Activated CD8-positive, alpha-beta memory T cell treated with anti-CD3 and anti-CD28 coated beads, Interleukin-2, amount 10 ng/mL, durations not matched to agents 7 days and 5 days (primary cell): ENCODE results near the gene CDA. TPM values are rescaled to one million over a fixed set of nuclear protein-coding genes. Genes with fewer than 3 reads are reported as not detected.

ENCODE experiments used
- ATAC-seq: fragments of 150-1000 bp; cut with Tn5 transposase; one replicate; pipeline ENCODE4 v1.10.0; 2021; ENCODE audit warnings: moderate library complexity
- CTCF ChIA-PET: fragments of 350-600 bp; sonication (Branson Sonifier 250); formaldehyde crosslinking; loops from one replicate; lab custom pipeline; 2021; ENCODE audit warnings: antibody characterized with exemption; lab: Charles Lee
- DNase-seq: peaks from one replicate; pipeline ENCODE4 v3.0.0-alpha.2; 2020
- H3K27ac Mint-ChIP-seq: one replicate; pipeline ENCODE4 v1.8.0; 2021; ENCODE audit warnings: mild to moderate bottlenecking, mixed read lengths
- H3K27me3 Mint-ChIP-seq: one replicate; pipeline ENCODE4 v1.8.0; 2021; ENCODE audit warnings: mixed read lengths
- H3K36me3 Mint-ChIP-seq: one replicate; pipeline ENCODE4 v1.8.0; 2021; ENCODE audit warnings: mild to moderate bottlenecking, mixed read lengths
- H3K4me1 Mint-ChIP-seq: one replicate; pipeline ENCODE4 v1.8.0; 2021; ENCODE audit warnings: mixed read lengths
- H3K4me3 Mint-ChIP-seq: one replicate; pipeline ENCODE4 v1.8.0; 2021; ENCODE audit warnings: mild to moderate bottlenecking, moderate library complexity, mixed read lengths
- H3K9me3 Mint-ChIP-seq: one replicate; pipeline ENCODE4 v1.8.0; 2022; ENCODE audit warnings: low read depth, mixed read lengths
- total RNA-seq, 2 experiments: library from RNA; stranded (reverse); gene quantifications; one replicate each; pipeline ENCODE4 v1.2.3, GENCODE V29; 2021

Gene CDA
- total RNA-seq, 2 experiments from 2014 or later, result not detected

DNA sequence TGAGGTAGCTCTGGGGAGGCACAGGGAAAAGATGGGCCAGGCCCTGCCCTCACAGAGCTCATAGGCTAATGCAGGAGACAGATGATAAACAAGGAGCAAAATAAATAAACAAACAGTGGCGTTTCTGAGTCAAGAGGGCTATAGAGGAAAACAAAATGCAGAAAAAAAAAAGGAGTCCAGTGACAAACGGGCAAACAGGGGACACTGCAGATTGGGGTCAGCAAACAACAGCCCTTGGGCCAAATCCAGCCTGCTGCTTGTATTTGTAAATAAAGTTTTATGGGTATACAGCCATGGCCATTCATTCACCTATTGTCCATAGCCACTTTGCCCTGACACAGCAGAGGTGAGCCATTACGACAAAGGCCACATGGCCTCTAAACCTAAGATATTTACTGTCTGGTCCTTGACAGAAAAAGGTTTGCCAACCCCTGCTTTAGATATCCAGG, 25.3 kb downstream of the CDA start:
- H3K27me3 Mint-ChIP-seq, result peaks cover 13% of the 10 kb centered on the region
- no peaks in the 10 kb centered on the region for H3K4me1 Mint-ChIP-seq
- H3K4me3 Mint-ChIP-seq, result no peak overlapping the region
- no peak for DNase-seq
- no peak overlapping the region for H3K27ac Mint-ChIP-seq
- H3K36me3 Mint-ChIP-seq, result no peaks in the 10 kb centered on the region
- no peak for ATAC-seq
- no peaks in the 10 kb centered on the region for H3K9me3 Mint-ChIP-seq
- CTCF ChIA-PET, result no interaction called here

DNA sequence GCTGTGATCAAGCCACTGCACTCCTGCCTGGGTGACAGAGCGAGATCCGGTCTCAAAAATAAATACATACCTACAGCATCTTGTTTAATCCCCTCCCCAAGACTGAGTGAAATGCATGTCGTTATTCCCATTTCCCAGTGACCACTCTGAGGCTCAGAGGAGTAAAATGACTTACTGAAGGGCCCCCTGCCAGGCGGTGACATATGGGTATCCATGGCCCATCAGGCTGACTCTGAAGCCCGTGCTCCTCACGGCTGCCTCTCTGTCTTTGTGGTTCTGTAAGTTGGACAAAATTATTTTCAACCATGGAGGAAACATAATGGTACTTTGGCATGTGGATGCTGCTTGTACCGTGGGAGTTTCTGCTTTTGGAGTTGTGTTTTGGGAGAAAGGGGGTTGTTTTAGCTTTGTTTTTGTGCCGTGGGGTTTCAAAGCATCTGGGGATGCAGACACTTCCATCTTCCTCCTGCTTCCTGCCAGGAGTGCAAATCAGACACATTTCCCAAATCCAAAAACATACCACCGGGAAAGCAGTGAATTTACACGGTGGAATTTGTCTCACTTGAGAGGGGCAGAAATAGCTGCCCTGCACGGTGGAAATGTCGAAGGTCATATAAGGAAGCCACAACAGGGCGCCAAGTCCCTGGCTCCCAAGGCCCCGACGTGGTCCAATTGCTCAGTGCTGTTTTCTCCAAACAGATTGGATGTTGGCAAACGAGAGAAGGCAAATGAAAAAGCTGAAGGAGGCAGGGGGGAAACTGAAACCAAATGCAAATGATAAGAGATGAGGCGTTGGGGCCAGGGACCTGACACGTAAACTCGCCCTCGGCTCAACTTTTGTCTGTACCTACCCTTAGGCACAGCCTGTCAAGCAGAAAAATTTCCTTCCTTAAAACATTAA, 27.3 kb downstream of the CDA start:
- no peak overlapping the region for H3K27ac Mint-ChIP-seq
- no peaks in the 10 kb centered on the region for H3K9me3 Mint-ChIP-seq
- no peaks in the 10 kb centered on the region for H3K36me3 Mint-ChIP-seq
- no peak for DNase-seq
- no peaks in the 10 kb centered on the region for H3K4me1 Mint-ChIP-seq
- no peak for ATAC-seq
- CTCF ChIA-PET, result no interaction called here
- no peak overlapping the region for H3K4me3 Mint-ChIP-seq
- H3K27me3 Mint-ChIP-seq, result peaks cover 13% of the 10 kb centered on the region

DNA sequence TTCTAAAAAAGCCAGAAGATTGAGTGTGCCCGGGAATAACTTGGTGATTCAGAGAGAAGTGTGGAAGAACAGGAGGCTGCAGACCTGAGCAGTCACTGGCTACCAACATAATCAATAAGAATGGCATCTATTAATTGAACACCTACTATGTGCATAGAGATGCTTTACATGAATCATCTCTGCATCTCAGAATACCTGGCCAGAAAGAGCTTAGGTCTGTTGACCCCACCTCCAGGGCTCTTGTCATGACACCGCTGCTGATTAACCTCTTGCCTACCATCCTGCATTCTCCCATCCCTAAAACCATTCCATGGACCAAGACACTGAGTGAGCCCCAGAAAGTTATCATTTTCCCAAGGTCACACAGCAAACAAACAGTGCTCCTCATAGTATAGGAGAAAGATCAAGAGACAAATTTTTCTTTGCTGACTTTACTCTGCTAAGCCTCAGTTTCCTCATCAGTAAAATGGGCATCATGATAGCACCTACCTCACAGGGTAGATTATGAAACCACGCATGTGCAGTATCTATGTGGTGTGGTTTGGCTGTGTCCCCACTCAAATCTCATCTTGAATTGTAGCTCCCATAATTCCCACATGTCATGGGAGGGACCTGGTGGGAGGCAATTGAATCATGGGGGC, 28.1 kb downstream of the CDA start:
- no peak for DNase-seq
- no peak for ATAC-seq
- H3K4me3 Mint-ChIP-seq, result no peak overlapping the region
- CTCF ChIA-PET, result no interaction called here
- no peak overlapping the region for H3K27ac Mint-ChIP-seq
- no peaks in the 10 kb centered on the region for H3K9me3 Mint-ChIP-seq
- no peaks in the 10 kb centered on the region for H3K36me3 Mint-ChIP-seq
- H3K27me3 Mint-ChIP-seq, result peaks cover 12% of the 10 kb centered on the region
- no peaks in the 10 kb centered on the region for H3K4me1 Mint-ChIP-seq

DNA sequence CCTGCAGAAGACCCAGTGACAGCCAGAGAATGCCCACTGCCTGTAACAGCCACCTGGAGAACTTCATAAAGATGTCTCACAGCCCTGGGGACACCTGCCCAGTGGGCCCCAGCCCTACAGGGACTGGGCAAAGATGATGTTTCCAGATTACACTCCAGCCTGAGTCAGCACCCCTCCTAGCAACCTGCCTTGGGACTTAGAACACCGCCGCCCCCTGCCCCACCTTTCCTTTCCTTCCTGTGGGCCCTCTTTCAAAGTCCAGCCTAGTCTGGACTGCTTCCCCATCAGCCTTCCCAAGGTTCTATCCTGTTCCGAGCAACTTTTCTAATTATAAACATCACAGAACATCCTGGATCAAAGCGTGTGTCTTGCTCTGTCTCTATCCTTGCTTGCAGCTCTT, 29.7 kb downstream of the CDA start:
- DNase-seq (no peak), ATAC-seq (no peak)
- no peak overlapping the region for H3K4me3 Mint-ChIP-seq
- H3K4me1 Mint-ChIP-seq, result no peaks in the 10 kb centered on the region
- H3K27ac Mint-ChIP-seq, result no peak overlapping the region
- H3K36me3 Mint-ChIP-seq, result no peaks in the 10 kb centered on the region
- peaks cover 13% of the 10 kb centered on the region for H3K27me3 Mint-ChIP-seq
- CTCF ChIA-PET, result interaction anchor here (1.1 to 1.3 kb wide), 2 partner anchors 12 to 15 kb away, joined by 3 read pairs; no protein-coding TSS in a partner anchor
- no peaks in the 10 kb centered on the region for H3K9me3 Mint-ChIP-seq

DNA sequence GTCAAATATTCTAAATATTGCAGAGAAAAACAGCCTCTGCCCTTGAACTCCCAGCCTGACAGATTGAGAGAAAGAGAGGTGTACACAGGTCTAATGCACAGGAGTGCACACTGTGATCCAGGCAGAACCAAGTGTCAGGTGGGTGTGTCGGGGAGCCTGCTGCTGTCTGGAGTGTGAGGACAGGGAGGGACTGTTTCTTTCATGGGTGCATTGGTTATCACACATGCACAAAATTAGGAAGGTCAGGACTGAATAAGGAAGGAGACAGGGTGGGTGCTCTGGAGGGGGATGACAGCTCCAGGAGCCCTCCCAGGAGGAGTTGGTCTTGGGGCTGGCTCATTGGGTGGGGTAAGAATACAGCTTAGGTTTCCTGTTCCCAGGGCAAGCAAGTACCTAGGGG, 31.1 kb downstream of the CDA start:
- no peaks in the 10 kb centered on the region for H3K4me1 Mint-ChIP-seq
- H3K27me3 Mint-ChIP-seq, result peaks cover 14% of the 10 kb centered on the region
- DNase-seq, result no peak
- CTCF ChIA-PET, result interaction anchor here (1.3 kb wide), 1 partner anchor 10 kb away, joined by 3 read pairs; no protein-coding TSS in a partner anchor
- no peak overlapping the region for H3K4me3 Mint-ChIP-seq
- H3K36me3 Mint-ChIP-seq, result no peaks in the 10 kb centered on the region
- H3K27ac Mint-ChIP-seq, result no peak overlapping the region
- no peak for ATAC-seq
- no peaks in the 10 kb centered on the region for H3K9me3 Mint-ChIP-seq

DNA sequence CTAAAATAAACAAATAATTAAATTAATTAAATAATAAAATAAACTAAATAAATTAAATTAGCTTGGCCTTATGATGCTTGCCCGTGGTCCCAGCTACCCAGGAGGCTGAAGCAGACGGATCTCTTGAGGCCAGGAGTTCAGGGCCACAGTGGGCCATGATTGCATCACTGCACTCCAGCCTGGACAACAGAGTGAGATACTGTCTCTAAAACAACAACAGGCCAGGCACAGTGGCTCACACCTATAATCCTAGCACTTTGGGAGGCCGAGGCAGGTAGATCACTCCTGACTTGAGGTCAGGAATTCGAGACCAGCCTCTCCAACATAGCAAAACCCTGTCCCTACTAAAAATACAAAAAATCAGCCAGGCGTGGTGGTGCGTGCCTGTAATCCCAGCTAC, 32.1 kb downstream of the CDA start:
- H3K9me3 Mint-ChIP-seq, result no peaks in the 10 kb centered on the region
- peaks cover 18% of the 10 kb centered on the region for H3K27me3 Mint-ChIP-seq
- no peaks in the 10 kb centered on the region for H3K36me3 Mint-ChIP-seq
- no peak overlapping the region for H3K4me3 Mint-ChIP-seq
- ATAC-seq, result no peak
- CTCF ChIA-PET, result interaction anchor here (2.3 kb wide), 1 partner anchor 12 kb away, joined by 8 read pairs; the partner anchor contains the start of gene PINK1
- no peaks in the 10 kb centered on the region for H3K4me1 Mint-ChIP-seq
- H3K27ac Mint-ChIP-seq, result no peak overlapping the region
- DNase-seq, result no peak

DNA sequence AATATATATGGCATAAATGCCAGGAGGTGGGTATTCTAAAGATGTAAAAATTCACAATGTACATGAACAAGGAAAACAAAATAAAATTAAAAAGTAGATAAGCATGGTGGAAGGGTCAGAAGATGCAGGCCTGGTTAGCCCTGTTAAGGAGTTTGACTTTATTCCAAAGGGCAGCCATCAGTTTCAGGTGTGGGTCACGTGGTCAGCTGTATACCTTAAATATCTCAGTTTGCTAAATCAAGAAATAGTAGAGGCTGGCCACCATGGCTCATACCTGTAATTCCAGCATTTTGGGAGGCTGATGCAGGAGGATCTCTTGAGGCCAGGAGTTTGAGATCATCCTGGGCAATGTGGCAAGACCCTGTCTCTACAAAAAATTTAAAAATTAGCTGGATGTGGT, 35.8 kb downstream of the CDA start:
- CTCF ChIA-PET, result interaction anchor here (1.4 kb wide), 1 partner anchor 50 kb away, joined by 3 read pairs; no protein-coding TSS in a partner anchor
- ATAC-seq, result no peak
- Mint-ChIP-seq H3K4me1 (no peaks in the 10 kb centered on the region), H3K27ac (no peak overlapping the region), H3K27me3 (peaks cover 26% of the 10 kb centered on the region), H3K36me3 (no peaks in the 10 kb centered on the region), H3K9me3 (peaks cover 2% of the 10 kb centered on the region), H3K4me3 (no peak overlapping the region)
- no peak for DNase-seq

DNA sequence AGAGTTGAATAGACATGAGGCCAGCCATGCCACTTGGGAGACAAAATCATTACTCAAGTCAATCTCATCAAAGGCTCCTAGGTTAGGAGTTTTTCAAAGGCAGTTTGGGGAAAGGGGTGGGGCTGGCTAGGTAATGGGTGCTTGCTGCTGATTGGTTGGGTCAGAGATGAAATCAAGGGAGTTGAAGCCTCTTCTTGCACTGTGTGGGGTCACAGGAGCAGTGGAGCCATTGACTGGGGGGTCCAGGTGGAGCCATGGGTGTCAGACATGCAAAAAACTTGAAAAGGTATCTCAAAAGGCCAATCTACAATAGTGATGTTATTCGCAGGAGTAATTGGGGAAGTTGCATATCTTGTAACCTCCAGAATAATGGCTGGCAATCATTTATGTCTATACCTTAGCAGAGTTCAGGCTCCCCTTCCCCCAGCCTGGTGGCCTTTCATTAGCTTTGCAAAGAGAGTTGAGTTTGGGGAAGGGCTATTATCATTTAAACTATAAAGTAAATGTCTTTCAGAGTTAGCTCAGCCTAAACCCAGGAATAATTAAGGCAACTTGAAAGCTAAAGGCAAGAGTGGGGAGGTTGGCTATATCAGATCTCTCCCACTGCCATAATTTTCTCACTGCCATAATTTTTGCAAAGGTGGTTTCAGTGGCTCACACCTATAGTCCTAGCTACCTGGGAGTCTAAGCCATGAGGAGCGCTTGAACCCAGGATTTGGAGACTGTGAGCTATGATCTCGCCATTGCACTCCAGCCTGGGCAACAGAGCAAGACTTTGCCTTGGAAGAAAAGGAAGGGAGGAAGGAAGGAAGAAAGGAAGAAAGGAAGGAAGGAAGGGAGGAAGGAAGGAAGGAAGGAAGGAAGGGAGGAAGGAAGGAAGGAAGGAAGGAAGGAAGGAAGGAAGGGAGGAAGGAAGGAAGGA, 36.5 kb downstream of the CDA start:
- H3K4me3 Mint-ChIP-seq, result no peak overlapping the region
- H3K9me3 Mint-ChIP-seq, result peaks cover 2% of the 10 kb centered on the region
- H3K27me3 Mint-ChIP-seq, result peaks cover 26% of the 10 kb centered on the region
- CTCF ChIA-PET, result interaction anchor here (1.0 to 1.4 kb wide), 2 partner anchors 9 to 51 kb away, joined by 3 read pairs; no protein-coding TSS in a partner anchor
- H3K36me3 Mint-ChIP-seq, result no peaks in the 10 kb centered on the region
- H3K27ac Mint-ChIP-seq, result no peak overlapping the region
- no peak for ATAC-seq
- no peaks in the 10 kb centered on the region for H3K4me1 Mint-ChIP-seq
- DNase-seq, result no peak

DNA sequence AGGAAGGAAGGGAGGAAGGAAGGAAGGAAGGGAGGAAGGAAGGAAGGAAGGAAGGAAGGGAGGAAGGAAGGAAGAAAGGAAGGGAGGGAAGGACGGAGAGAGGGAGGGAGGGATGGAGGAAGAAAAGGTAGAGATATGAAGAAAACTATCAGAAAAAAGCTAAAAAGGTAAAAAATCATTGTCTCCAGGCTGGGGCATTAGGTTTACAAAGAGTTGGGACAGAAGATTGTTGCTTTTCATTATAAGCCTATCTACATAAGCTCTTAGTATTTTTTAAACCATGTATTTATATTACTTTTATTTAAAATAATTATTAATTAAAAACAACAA, 37.2 kb downstream of the CDA start:
- Mint-ChIP-seq H3K4me1 (no peaks in the 10 kb centered on the region), H3K36me3 (no peaks in the 10 kb centered on the region), H3K4me3 (no peak overlapping the region), H3K9me3 (peaks cover 2% of the 10 kb centered on the region), H3K27me3 (peaks cover 28% of the 10 kb centered on the region), H3K27ac (no peak overlapping the region)
- CTCF ChIA-PET, result interaction anchor here (1.0 to 1.4 kb wide), 2 partner anchors 8 to 51 kb away, joined by 3 read pairs; no protein-coding TSS in a partner anchor
- no peak for ATAC-seq
- no peak for DNase-seq

DNA sequence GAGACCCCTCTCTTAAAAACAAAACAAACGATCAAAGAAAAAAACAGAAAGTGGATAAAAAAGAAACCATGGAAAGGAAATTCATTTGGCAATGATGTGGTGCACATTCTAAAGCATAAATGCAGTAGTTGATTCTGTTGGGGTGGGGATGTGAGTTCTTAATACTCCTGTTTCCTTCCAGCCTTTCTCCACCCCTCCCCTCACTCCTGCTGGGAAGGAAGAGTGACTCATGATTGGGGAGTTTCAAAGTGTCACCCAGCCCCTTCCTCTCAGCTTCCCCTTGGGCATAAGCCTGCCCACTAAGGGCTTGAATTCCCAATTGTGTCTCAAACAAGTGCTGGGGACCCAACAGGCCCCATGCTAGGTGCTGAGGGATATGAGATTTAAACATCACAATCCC, 37.6 kb downstream of the CDA start:
- no peak for ATAC-seq
- Mint-ChIP-seq H3K9me3 (peaks cover 2% of the 10 kb centered on the region), H3K36me3 (no peaks in the 10 kb centered on the region), H3K4me3 (no peak overlapping the region), H3K27me3 (peaks cover 32% of the 10 kb centered on the region), H3K27ac (no peak overlapping the region), H3K4me1 (no peaks in the 10 kb centered on the region)
- DNase-seq, result no peak
- CTCF ChIA-PET, result no interaction called here

DNA sequence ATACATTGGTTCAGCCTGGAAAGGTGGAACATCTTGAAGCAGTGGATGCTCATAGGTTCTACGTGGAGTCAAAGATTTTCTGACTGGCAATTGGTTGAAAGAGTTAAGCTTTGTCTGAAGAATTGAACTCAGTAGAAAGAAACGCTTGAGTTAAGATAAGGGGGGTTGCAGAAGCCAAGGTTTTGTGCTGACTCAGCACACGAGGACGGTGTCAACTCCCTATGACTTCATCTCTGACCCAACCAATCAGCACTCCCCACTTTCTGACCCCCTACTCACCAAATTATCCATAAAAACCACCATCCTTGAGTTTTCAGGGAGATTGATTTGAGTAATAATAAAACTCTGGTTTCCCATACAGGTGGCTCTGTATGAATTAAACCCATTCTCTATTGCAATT, 41.8 kb downstream of the CDA start:
- Mint-ChIP-seq H3K4me3 (no peak overlapping the region), H3K27me3 (peaks cover 24% of the 10 kb centered on the region), H3K4me1 (peaks cover 7% of the 10 kb centered on the region), H3K27ac (no peak overlapping the region), H3K36me3 (no peaks in the 10 kb centered on the region), H3K9me3 (peaks cover 2% of the 10 kb centered on the region)
- CTCF ChIA-PET, result interaction anchor here (0.9 to 5.5 kb wide), 6 partner anchors 8 to 66 kb away, joined by 3 to 39 read pairs (median 7); partner anchors contain the start of gene DDOST
- ATAC-seq, result no peak
- no peak for DNase-seq

DNA sequence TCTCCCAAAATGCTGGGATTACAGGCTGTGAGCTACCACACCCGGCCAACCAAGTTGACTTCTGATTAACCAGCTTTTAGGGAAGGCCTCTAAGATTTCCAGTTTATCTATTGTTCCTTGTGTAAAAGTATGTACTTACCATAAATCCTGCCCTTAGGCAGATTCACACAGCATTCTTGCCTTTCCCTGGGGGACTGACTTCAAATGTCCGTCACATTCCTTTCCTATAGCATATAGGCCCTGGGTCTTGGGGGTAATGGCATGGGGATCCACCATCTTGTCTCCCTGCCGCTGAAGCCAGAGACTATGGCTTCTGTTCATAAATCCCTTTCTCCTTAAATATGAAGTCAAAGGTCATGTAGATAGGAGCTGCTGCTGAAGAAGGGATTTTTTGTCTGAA, 43.5 kb downstream of the CDA start:
- no peak for ATAC-seq
- H3K9me3 Mint-ChIP-seq, result peaks cover 2% of the 10 kb centered on the region
- peak overlapping the region; percentile 60 for H3K4me3 Mint-ChIP-seq
- H3K27me3 Mint-ChIP-seq, result peaks cover 15% of the 10 kb centered on the region
- H3K4me1 Mint-ChIP-seq, result peaks cover 7% of the 10 kb centered on the region
- CTCF ChIA-PET, result interaction anchor here (0.7 to 5.5 kb wide), 17 partner anchors 10 to 420 kb away, joined by 3 to 39 read pairs (median 6); partner anchors contain the start of genes DDOST, FAM43B and KIF17
- no peaks in the 10 kb centered on the region for H3K36me3 Mint-ChIP-seq
- no peak overlapping the region for H3K27ac Mint-ChIP-seq
- no peak for DNase-seq
